H1 (cell line): ENCODE results near the gene GDF3. TPM values are rescaled to one million over a fixed set of nuclear protein-coding genes. Genes with fewer than 3 reads are reported as not detected.

Source experiments
- CHD2 ChIP-seq: IDR thresholded peaks from 2 replicates; pipeline ENCODE4 v1.6.1; 2012; ENCODE audit warnings: low read length, improper control_type of control experiment
- HDAC2 ChIP-seq, 2 experiments: fragments of 300-600 bp in 1 of 2; sonication (generic) in 1 of 2; IDR thresholded peaks; 2 replicates each; pipeline ENCODE4 v1.6.1; 2011 to 2012; ENCODE audit warnings: low read depth in 2 of 2, low read length in 2 of 2, mild to moderate bottlenecking in 2 of 2, moderate library complexity in 2 of 2, borderline replicate concordance in 1 of 2, inconsistent platforms in 1 of 2
- SUZ12 ChIP-seq: fragments of 200-600 bp; sonication (generic); IDR thresholded peaks from 2 replicates; pipeline ENCODE4 v1.6.1; 2012; ENCODE audit warnings: mild to moderate bottlenecking, inconsistent platforms, low read length, moderate library complexity, mixed read lengths
- polyA plus RNA-seq, 7 experiments: library from polyadenylated mRNA; depleted of rRNA in 3 of 7; stranded (reverse) in 5 of 7; unstranded in 2 of 7; fragments of >200 nt in 5 of 7; fragments of 200-250 nt in 2 of 7; gene quantifications; 1 replicate in 5 of 7; 2 replicates in 1 of 7; 4 replicates in 1 of 7; pipeline versions ENCODE4 v1.2.1 to v1.2.3, GENCODE V29; 2011 to 2013; ENCODE audit warnings: missing spikeins in 2 of 7, mixed read lengths in 2 of 7
- total RNA-seq: library from RNA; stranded (reverse); fragmentation: NEBNext Ultra II Directional; extraction: Animal tissue kit (Norgen Biotek cat#: 25700); gene quantifications from 2 replicates; pipeline ENCODE4 v1.2.1, GENCODE V29; 2021
- TF ChIP-seq, protein P1 (sequence below): fragments of 300-600 bp; sonication (generic); IDR thresholded peaks from 2 replicates; pipeline ENCODE4 v1.7.1; 2012; ENCODE audit warnings: low read length, moderate library complexity, mild to moderate bottlenecking, inconsistent platforms; ENCODE audit not compliant: insufficient replicate concordance
- TF ChIP-seq, protein P2 (sequence below): IDR thresholded peaks from 2 replicates; pipeline ENCODE4 v1.6.1; 2012; ENCODE audit warnings: inconsistent platforms

The GDF3 gene
- total and polyA plus RNA-seq, 2 of the 8 experiments (the other 6 are each of a cell fraction or from before 2014, with no cell fraction given), result 4.3 to 16.8 TPM

GRCh38 chr12:7694556-7695236 is 879 bp downstream of the GDF3 start (continued):
- TF ChIP-seq, protein P1, sequence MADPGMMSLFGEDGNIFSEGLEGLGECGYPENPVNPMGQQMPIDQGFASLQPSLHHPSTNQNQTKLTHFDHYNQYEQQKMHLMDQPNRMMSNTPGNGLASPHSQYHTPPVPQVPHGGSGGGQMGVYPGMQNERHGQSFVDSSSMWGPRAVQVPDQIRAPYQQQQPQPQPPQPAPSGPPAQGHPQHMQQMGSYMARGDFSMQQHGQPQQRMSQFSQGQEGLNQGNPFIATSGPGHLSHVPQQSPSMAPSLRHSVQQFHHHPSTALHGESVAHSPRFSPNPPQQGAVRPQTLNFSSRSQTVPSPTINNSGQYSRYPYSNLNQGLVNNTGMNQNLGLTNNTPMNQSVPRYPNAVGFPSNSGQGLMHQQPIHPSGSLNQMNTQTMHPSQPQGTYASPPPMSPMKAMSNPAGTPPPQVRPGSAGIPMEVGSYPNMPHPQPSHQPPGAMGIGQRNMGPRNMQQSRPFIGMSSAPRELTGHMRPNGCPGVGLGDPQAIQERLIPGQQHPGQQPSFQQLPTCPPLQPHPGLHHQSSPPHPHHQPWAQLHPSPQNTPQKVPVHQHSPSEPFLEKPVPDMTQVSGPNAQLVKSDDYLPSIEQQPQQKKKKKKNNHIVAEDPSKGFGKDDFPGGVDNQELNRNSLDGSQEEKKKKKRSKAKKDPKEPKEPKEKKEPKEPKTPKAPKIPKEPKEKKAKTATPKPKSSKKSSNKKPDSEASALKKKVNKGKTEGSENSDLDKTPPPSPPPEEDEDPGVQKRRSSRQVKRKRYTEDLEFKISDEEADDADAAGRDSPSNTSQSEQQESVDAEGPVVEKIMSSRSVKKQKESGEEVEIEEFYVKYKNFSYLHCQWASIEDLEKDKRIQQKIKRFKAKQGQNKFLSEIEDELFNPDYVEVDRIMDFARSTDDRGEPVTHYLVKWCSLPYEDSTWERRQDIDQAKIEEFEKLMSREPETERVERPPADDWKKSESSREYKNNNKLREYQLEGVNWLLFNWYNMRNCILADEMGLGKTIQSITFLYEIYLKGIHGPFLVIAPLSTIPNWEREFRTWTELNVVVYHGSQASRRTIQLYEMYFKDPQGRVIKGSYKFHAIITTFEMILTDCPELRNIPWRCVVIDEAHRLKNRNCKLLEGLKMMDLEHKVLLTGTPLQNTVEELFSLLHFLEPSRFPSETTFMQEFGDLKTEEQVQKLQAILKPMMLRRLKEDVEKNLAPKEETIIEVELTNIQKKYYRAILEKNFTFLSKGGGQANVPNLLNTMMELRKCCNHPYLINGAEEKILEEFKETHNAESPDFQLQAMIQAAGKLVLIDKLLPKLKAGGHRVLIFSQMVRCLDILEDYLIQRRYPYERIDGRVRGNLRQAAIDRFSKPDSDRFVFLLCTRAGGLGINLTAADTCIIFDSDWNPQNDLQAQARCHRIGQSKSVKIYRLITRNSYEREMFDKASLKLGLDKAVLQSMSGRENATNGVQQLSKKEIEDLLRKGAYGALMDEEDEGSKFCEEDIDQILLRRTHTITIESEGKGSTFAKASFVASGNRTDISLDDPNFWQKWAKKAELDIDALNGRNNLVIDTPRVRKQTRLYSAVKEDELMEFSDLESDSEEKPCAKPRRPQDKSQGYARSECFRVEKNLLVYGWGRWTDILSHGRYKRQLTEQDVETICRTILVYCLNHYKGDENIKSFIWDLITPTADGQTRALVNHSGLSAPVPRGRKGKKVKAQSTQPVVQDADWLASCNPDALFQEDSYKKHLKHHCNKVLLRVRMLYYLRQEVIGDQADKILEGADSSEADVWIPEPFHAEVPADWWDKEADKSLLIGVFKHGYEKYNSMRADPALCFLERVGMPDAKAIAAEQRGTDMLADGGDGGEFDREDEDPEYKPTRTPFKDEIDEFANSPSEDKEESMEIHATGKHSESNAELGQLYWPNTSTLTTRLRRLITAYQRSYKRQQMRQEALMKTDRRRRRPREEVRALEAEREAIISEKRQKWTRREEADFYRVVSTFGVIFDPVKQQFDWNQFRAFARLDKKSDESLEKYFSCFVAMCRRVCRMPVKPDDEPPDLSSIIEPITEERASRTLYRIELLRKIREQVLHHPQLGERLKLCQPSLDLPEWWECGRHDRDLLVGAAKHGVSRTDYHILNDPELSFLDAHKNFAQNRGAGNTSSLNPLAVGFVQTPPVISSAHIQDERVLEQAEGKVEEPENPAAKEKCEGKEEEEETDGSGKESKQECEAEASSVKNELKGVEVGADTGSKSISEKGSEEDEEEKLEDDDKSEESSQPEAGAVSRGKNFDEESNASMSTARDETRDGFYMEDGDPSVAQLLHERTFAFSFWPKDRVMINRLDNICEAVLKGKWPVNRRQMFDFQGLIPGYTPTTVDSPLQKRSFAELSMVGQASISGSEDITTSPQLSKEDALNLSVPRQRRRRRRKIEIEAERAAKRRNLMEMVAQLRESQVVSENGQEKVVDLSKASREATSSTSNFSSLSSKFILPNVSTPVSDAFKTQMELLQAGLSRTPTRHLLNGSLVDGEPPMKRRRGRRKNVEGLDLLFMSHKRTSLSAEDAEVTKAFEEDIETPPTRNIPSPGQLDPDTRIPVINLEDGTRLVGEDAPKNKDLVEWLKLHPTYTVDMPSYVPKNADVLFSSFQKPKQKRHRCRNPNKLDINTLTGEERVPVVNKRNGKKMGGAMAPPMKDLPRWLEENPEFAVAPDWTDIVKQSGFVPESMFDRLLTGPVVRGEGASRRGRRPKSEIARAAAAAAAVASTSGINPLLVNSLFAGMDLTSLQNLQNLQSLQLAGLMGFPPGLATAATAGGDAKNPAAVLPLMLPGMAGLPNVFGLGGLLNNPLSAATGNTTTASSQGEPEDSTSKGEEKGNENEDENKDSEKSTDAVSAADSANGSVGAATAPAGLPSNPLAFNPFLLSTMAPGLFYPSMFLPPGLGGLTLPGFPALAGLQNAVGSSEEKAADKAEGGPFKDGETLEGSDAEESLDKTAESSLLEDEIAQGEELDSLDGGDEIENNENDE, result peak; percentile 68
- TF ChIP-seq, protein P2, sequence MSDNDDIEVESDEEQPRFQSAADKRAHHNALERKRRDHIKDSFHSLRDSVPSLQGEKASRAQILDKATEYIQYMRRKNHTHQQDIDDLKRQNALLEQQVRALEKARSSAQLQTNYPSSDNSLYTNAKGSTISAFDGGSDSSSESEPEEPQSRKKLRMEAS, result peak; percentile 44; the same call in 1 of the 2 replicates
- 0 out of 4 replicates have a peak, but pooled peaks of 1 of the 2 experiments have one; percentile 79 for TF ChIP-seq HDAC2 (IDR thresholded peaks at IDR 0.05; ENCODE audit: borderline replicate concordance in 1 of 2, low read depth in 2 of 2, low read length in 2 of 2)
- TF ChIP-seq SUZ12, result no peak
- TF ChIP-seq CHD2, result no peak
- TF ChIP-seq, all 59 proteins: peak for 5
